Erythroblast (primary cell): ENCODE data around the gene GAA.

Experiments
- GATA1 ChIP-seq: IDR thresholded peaks from 2 replicates; pipeline ENCODE4 v1.6.1; 2011; ENCODE audit warnings: low read depth, mild to moderate bottlenecking, control low read depth, low read length, moderate library complexity
- POLR2A ChIP-seq: IDR thresholded peaks from 2 replicates; pipeline ENCODE4 v1.6.1; 2011; ENCODE audit warnings: mild to moderate bottlenecking, low read length

DNA sequence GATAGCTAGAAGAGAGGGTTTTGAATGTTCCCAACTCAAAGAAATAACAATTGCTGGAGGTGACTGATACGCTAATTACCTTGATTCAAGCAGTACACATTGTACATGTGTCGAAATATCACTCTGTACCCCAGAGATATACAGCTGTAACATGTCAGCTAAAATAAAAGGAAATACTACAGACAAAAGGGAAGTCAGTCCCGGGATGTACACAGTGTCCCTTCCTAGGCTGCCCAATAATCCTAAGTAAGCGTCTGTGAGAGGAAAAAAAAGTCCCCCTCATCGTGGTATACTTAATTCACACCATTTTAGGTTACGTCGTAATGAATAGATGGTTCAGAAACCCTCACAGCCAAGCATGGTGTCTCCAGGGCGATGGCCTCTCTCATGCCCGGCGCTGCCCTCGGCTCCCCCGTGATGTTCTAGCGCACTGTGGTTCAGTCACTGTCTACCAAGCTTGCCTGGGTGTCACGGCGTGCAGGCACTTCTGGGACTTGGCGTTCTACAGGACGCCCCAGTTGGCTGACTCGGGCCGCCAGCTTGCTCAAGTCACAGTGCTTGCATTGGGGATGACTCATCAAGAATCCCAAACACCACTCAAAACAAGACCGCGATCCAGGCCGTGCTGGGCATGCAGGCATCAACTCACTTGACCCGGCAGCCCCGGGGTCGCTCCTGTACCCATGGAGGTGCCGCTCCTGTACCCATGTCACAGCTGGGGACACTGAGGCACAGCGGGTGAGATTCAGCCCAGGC, 37.4 kb upstream of the GAA start:
- TF ChIP-seq POLR2A (no peak), GATA1 (no peak)
